ENCODE data around the gene SIGLEC8. TPM values are rescaled to one million over a fixed set of nuclear protein-coding genes. Genes with fewer than 3 reads are reported as not detected.

SIGLEC8 gene
- not detected in 2 replicates for total RNA-seq

DNA sequence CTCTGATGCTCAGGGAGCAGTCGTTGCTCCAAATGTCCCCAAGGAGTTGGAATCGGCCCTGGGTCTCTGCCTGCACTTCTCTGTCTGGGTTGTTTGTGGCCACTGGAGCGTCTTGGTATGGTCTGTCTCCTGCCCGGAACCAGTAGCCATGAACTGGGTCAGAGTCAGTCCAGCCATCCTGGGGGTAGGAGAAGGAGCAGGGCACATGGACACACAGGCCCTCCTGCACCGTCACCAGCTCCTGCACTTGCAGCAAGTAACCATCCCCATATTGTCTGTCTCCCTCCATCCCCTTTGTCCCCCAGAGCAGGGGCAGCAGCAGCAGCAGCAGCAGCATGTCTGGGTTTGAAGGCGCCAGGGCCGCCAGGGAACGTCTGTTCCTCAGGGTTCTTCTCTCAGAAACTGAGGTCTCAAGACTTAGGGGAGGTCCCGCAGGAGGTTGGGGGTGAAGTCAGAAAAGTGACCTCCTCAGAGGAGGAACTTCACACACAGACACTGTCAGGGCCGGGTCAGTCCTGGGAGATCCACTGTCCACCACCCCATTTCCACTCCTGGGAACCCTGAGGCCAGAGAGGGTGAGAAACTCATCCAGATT is at the start of gene SIGLEC8:
Gene SIGLEC8, minus strand, starts transcription at position 404 of the 595 bp plus-strand sequence. Its CDS starts 67 bp downstream, at position 337.
- no peak within 1 kb of the TSS for H3K4me3 Mint-ChIP-seq
- ATAC-seq (ENCODE audit: low read depth) (no peak), DNase-seq (no peak)
- H3K36me3 Mint-ChIP-seq (ENCODE audit: low read depth), result no peaks in the 10 kb centered on the region
- TF ChIP-seq, protein P1, sequence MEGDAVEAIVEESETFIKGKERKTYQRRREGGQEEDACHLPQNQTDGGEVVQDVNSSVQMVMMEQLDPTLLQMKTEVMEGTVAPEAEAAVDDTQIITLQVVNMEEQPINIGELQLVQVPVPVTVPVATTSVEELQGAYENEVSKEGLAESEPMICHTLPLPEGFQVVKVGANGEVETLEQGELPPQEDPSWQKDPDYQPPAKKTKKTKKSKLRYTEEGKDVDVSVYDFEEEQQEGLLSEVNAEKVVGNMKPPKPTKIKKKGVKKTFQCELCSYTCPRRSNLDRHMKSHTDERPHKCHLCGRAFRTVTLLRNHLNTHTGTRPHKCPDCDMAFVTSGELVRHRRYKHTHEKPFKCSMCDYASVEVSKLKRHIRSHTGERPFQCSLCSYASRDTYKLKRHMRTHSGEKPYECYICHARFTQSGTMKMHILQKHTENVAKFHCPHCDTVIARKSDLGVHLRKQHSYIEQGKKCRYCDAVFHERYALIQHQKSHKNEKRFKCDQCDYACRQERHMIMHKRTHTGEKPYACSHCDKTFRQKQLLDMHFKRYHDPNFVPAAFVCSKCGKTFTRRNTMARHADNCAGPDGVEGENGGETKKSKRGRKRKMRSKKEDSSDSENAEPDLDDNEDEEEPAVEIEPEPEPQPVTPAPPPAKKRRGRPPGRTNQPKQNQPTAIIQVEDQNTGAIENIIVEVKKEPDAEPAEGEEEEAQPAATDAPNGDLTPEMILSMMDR (IDR thresholded peaks at IDR 0.05), result no peak
- ChIA-PET POLR2A (no interaction called here), CTCF (no interaction called here)
- no peaks in the 10 kb centered on the region for H3K9me3 Mint-ChIP-seq
- no peaks in the 10 kb centered on the region for H3K4me1 Mint-ChIP-seq
- intact Hi-C loops (cut with micrococcal nuclease), result no loop called here
- H3K27me3 Mint-ChIP-seq, result peaks cover 32% of the 10 kb centered on the region
- no peak within 1 kb of the TSS for H3K27ac Mint-ChIP-seq

DNA sequence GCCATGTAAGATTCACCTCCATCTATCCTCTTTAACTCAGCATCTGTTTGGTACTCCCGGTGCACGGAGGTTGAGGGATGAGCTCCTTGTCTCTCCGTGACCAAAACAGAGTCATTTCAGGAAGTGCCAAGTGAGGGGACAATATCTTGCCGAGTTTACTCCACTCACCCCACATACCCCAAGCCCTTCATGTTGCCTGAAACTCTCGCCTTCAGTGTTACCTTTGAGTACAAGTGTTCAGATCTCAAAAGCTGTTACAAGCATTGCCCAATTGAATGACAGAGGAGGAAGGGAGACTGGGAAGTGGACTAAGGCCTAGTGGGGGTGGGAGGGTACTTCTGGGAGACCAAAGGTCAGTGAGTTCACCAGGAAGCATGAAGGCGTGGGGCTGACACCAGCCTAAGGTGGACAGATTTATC is 49.4 kb upstream of the SIGLEC8 start:
- ATAC-seq (ENCODE audit: low read depth), result no peak
- peaks cover 3% of the 10 kb centered on the region for H3K27me3 Mint-ChIP-seq

DNA sequence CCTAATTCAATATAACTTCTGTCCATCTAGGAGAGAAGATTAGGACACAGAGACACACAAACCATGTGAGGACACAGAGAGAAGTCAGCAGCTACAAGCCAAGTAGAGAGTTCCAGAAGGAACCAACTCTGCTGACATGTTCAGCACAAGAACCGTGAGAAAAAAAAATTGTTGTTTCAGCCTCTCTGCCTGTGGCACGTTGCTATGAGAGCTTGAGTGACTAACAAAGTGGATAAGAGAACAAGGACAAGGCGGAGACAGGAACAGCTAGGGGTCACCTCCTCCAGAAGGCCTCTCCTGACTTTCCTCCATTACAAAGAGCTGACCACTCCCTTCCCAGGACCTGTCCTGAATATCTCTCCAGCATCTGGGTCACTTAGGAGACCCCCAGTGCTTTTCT is 48.9 kb upstream of the SIGLEC8 start:
- ChIA-PET POLR2A (no interaction called here), CTCF (interaction anchor here (1.0 to 1.1 kb wide), 2 partner anchors 35 to 271 kb away, joined by 3 read pairs; no protein-coding TSS in a partner anchor)
- TF ChIP-seq, protein P1 (IDR thresholded peaks at IDR 0.05), result no peak
- H3K36me3 Mint-ChIP-seq (ENCODE audit: low read depth), result no peaks in the 10 kb centered on the region
- H3K27ac Mint-ChIP-seq, result no peak overlapping the region
- ATAC-seq (ENCODE audit: low read depth) (no peak), DNase-seq (no peak)
- H3K9me3 Mint-ChIP-seq, result no peaks in the 10 kb centered on the region
- peaks cover 3% of the 10 kb centered on the region for H3K27me3 Mint-ChIP-seq
- H3K4me1 Mint-ChIP-seq, result no peaks in the 10 kb centered on the region
- intact Hi-C loops (cut with micrococcal nuclease), result no loop called here
- H3K4me3 Mint-ChIP-seq, result no peak overlapping the region

More for the DNA sequence above, 49.4 kb upstream of the SIGLEC8 start:
- H3K36me3 Mint-ChIP-seq (ENCODE audit: low read depth), result no peaks in the 10 kb centered on the region
- no peak for DNase-seq
- H3K9me3 Mint-ChIP-seq, result no peaks in the 10 kb centered on the region
- TF ChIP-seq, protein P1 (IDR thresholded peaks at IDR 0.05), result no peak
- H3K4me1 Mint-ChIP-seq, result no peaks in the 10 kb centered on the region
- ChIA-PET CTCF (interaction anchor here (1.1 kb wide), 1 partner anchor 270 kb away, joined by 3 read pairs; no protein-coding TSS in a partner anchor), POLR2A (no interaction called here)
- intact Hi-C loops (cut with micrococcal nuclease), result no loop called here
- H3K27ac Mint-ChIP-seq, result no peak overlapping the region
- H3K4me3 Mint-ChIP-seq, result no peak overlapping the region

DNA sequence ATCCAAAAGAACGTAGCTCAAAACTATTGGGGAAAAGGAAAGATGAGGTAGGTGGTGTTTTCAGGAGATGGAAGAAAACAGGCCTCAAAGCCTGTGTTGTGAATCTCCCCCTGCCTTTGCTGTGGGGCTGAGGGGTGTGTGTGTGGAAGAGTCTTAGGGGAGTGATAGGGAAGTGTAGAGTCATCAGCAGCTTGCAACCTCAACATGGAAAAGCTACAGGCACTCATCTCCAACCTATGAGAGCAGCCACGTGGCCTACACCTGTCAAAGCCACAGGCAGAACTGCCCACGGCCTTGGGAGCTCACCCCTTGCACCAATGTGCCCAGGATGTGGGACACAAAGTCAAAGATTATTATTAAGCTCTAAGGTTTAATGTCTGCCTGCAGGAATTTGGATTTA is 47.6 kb upstream of the SIGLEC8 start:
- intact Hi-C loops (cut with micrococcal nuclease), result no loop called here
- H3K4me3 Mint-ChIP-seq, result no peak overlapping the region
- H3K9me3 Mint-ChIP-seq, result no peaks in the 10 kb centered on the region
- TF ChIP-seq, protein P1 (IDR thresholded peaks at IDR 0.05), result no peak
- ATAC-seq (ENCODE audit: low read depth) (no peak), DNase-seq (no peak)
- H3K27me3 Mint-ChIP-seq, result peaks cover 2% of the 10 kb centered on the region
- no peak overlapping the region for H3K27ac Mint-ChIP-seq
- H3K4me1 Mint-ChIP-seq, result peaks cover 11% of the 10 kb centered on the region
- CTCF ChIA-PET, result interaction anchor here (0.6 to 1.0 kb wide), 2 partner anchors 33 to 108 kb away, joined by 3 read pairs; no protein-coding TSS in a partner anchor
- POLR2A ChIA-PET, result no interaction called here
- H3K36me3 Mint-ChIP-seq (ENCODE audit: low read depth), result no peaks in the 10 kb centered on the region

DNA sequence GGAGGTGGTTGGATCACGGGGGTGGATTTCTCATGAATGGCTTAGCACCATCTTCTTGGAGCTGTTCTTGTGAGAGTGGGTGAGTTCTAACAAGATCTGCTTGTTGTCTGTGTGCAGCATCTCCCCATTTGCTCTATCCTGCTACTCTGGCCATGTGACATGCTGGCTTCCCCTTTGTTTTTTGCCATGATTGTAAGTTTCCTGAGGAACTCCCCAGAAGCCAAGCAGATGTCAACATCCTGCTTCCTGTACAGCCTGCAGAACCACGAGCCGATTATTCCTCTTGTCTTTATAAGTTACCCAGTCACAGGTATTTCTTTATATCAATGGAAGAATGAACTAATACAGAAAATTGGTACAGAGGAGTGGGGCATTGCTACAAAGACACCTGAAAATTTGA is 45.6 kb upstream of the SIGLEC8 start:
- DNase-seq, result no peak

More for the DNA sequence above, 45.6 kb upstream of the SIGLEC8 start:
- ATAC-seq (ENCODE audit: low read depth), result no peak
- Mint-ChIP-seq H3K4me3 (no peak overlapping the region), H3K9me3 (no peaks in the 10 kb centered on the region), H3K4me1 (peaks cover 11% of the 10 kb centered on the region), H3K36me3 (ENCODE audit: low read depth) (no peaks in the 10 kb centered on the region), H3K27me3 (peaks cover 2% of the 10 kb centered on the region), H3K27ac (no peak overlapping the region)
- ChIA-PET CTCF (no interaction called here), POLR2A (no interaction called here)
- intact Hi-C loops (cut with micrococcal nuclease), result no loop called here
- TF ChIP-seq, protein P1 (IDR thresholded peaks at IDR 0.05), result no peak
